ENCODE data around the gene SNRPD2.

Gene SNRPD2

DNA sequence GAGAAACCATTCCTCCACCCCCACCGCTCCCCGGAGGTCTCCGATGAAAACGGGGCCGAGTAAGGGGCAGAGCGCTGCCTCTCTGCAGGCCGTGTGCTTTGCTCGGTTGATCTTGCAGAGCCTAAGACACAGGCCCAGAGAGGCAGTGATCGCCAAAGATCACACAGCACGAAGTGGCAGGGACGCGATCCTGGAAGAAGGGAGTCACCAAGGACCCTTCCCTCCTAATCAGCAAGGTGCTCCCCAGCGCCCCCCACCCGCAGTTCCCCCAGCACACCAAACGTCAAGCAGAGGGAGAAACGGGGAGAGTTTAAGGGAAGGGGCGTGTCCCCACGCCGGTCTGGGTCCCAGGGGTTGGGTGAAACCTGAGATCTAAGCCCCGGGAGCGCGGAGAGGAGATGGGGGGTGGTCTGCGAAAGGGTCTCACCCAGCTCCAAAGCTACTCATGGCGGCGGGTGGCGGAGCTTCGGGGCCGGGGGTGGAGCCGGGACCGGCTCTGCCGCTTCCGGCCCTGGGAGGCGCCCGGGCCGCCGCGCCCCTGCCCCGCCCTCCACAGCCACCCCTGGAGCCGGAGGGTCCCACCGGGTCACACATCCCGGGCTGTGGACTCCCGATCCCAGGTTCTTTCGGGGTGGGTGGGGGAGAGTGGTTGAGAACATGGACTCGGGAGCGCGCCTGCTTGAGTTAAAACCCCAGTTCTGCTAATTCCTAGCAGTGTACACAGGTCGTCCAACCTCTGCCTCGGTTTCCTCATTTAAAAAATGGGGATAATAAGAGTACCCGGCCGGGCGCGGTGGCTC is 52.6 kb downstream of the SNRPD2 start, which contains the start of gene EML2:
Gene EML2, minus strand, starts transcription at position 468 of the 800 bp plus-strand sequence. Its CDS starts 21 bp downstream, at position 447.
- TF ChIP-seq ZFX (IDR thresholded peaks at IDR 0.05) = no peak
- TF ChIP-seq CTCF (conservative IDR thresholded peaks at IDR 0.05) = peak; percentile 39
- H3K27ac ChIP-seq = peak within 1 kb of the TSS; percentile 66

GRCh38 chr19:45637890-45638667 is 53.7 kb downstream of the SNRPD2 start:
- no peak for TF ChIP-seq CTCF (conservative IDR thresholded peaks at IDR 0.05)
- TF ChIP-seq ZFX (IDR thresholded peaks at IDR 0.05) = no peak
- peak overlapping the region; percentile 66 for H3K27ac ChIP-seq
